Stimulated activated CD4-positive, alpha-beta T cell treated with anti-CD3 and anti-CD28 coated beads, TNF-alpha, amount 100 ng/mL, for 48 hours (primary cell): ENCODE measurements around the gene APBB1.
"Not testable (repeated sequence)": the region's sequence is repeated elsewhere in the genome, so short reads cannot be mapped to it uniquely, and the experiment has no call there.

ENCODE experiments used
- DNase-seq, 3 donors: peaks; one replicate each; pipeline ENCODE4 v3.0.0-alpha.2; 2020; ENCODE audit warnings: low read depth in 3 of 3

APBB1 gene

GRCh38 chr11:6417907-6418556 lies 862 bp downstream of the APBB1 start:
- no peak for DNase-seq

DNA sequence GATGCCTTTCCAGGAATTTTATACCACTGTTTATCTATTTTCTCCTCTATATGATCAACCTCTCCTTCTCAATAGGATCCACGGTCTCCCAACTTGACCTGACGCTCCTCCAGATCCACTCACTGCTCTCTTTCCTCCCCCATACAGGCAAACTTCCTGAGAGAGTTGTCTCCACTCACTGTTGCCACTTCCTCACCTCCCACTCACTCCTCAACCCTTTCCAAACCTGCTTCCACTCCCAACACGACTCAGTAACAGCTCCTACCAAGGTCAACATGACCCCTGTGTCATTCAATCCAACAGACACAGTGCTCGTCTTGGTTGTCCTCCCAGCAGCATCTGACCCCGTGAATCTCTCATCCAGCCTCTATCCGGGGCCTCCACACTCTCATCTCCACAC lies 3.1 kb downstream of the APBB1 start:
- no peak for DNase-seq

- no peak for DNase-seq
Observed at GRCh38 chr11:6414874-6415328, 4.0 kb downstream of the APBB1 start.

DNA sequence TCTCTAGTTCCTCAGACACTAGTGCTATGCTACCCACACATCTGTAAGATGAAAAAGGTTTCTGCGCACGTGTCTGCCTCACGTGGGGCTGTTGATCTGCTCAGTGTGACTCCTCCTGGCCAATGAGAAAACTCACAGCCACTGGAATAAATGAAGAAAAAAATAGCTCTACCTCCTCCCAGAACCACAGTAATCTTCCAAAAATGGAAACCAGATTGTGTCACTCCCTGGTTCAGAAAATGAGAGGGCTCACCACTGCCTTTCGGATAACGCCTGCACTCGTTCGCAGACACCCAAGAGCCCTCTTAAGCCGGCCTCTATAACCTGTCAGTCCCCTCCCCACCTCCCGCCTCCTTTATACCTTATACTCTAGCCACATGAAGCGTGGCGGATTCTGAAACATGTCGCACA lies 5.1 kb downstream of the APBB1 start:
- peak in 1 of 3 donors; percentile 64 for DNase-seq

- DNase-seq = no peak
Observed at GRCh38 chr11:6411594-6412031, 7.3 kb downstream of the APBB1 start.

DNA sequence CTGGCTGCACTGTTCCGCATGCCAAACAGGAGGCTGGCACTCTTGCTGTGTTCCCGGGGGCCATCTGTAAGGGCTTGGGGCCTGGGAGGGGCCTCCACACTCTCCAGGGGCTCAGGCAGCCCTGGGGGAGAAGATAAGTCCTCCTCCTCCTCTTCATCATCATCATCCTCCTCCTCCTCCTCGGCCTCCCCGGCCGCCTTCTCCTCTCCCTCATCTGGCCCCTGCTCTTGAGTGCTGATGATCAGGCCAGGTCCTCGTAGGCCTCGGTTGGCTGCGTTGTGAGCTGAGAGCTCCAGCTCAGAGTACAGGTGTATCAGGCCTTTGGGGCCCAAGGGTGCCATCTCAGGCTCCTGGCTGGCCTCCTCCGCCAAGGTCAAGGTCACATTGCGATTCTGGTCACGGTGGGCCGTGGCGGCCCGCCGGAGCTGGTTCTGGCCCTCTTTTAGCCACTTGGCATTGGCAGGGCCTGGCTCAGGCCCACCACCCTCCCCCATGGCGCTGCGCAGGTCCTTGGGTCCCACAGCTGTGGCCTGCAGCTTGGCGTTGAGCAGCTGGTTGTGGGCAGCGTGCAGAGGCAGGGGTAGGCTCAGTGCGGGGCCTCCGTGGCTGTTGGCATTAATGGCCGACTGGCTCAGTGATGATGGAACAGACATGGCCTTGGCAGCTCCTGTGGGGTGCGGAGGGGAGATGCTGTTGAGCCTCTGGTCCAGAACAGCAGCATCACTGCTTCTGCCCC lies 8.0 kb downstream of the APBB1 start:
- no peak for DNase-seq

- DNase-seq = no peak
Observed at GRCh38 chr11:6406370-6406769, 12.5 kb downstream of the APBB1 start.

DNA sequence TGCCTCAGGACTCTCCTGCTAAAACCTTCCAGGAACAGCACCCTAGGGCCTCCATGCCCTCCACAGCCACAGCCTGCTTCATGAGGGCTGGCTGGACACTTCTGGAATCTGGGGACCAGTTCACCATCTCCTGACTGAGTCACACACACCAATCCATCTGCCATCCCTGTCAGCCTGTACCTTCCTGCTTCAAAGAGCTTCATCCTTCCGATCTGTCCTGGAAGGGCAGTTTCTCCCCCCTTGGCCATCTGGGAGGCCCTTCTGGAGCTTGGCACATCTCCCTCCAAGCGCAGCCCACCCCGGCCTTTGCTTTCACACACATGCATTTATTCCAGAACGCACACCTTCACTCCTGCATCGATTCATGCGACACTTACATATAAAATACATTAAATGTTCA lies 13.0 kb downstream of the APBB1 start:
- no peak for DNase-seq

DNA sequence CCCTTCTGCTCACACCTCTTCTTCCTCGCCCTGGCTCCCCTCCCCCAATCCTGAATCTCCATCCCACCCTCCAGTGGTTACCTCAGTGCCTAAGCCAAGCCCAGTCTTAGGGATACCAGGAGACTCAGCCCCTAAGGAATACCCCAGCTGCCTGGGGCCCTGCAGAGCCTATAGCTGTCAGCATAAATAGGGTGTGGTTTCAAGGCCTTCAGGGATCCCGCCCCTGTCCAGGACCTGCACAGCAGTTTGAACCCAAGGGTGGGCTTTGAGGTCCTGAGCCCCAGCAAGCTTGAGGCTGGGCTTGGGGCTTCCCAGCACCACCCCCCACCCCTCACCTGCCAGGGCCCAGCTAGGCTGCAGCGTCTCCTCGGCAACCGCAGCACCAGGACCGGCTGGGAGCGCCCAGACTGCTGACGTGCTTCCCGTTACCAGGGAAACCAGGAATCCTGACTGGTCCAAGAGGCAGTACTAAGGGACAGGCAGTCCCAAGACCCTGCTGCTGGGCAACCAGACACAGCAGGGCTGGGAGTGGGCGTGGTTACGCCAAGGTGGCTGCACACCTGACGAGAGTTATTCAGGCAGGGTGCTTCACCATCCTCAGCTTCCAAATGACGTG lies 13.7 kb downstream of the APBB1 start:
- DNase-seq = no peak

GRCh38 chr11:6404342-6405051 lies 14.4 kb downstream of the APBB1 start:
- DNase-seq = no peak

DNA sequence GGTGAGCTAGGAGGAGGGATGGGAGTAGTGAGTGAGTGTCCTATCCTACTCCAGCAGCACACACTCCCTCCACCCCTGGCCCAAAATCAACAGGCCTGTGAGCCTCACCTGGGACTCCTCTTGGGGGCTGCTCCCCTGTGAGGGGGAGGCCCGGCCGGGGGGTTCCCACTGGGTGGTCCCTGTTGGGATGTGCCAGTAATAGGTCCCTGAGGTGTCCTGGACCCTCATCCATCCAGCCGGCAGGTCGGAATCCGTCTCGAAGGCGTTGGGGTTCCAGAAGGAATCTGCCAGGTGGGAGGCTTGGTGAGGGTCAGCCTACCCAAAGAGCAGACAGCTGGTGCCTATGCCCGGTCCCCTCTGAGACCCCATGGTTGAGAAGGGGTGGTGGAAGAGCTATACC lies 15.4 kb downstream of the APBB1 start:
- no peak for DNase-seq

DNA sequence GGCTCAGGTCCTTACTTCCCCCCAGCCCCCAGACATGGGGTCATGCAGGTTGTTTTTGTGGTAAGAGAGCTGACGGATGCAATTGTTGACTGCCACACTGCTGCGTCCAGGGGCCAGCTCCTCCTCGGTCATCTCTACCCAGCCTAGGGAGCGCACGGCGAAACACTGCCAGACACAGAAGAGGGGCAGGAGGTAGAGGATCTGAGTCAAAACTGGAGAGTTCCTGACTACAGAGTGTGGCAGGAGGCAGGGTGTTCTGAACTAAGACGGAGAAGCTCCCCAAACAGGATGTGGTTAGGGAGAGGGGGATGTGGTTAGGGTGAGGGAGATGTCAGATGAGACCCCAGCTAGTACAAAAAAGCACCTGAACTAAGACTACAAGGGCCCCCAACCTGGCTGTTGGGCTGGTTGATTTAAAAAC lies 16.3 kb downstream of the APBB1 start:
- DNase-seq = peak in 1 of 3 donors; percentile 48

GRCh38 chr11:6402061-6402470 lies 16.8 kb downstream of the APBB1 start:
- no peak for DNase-seq

GRCh38 chr11:6401464-6401863 lies 17.4 kb downstream of the APBB1 start:
- DNase-seq = no peak

DNA sequence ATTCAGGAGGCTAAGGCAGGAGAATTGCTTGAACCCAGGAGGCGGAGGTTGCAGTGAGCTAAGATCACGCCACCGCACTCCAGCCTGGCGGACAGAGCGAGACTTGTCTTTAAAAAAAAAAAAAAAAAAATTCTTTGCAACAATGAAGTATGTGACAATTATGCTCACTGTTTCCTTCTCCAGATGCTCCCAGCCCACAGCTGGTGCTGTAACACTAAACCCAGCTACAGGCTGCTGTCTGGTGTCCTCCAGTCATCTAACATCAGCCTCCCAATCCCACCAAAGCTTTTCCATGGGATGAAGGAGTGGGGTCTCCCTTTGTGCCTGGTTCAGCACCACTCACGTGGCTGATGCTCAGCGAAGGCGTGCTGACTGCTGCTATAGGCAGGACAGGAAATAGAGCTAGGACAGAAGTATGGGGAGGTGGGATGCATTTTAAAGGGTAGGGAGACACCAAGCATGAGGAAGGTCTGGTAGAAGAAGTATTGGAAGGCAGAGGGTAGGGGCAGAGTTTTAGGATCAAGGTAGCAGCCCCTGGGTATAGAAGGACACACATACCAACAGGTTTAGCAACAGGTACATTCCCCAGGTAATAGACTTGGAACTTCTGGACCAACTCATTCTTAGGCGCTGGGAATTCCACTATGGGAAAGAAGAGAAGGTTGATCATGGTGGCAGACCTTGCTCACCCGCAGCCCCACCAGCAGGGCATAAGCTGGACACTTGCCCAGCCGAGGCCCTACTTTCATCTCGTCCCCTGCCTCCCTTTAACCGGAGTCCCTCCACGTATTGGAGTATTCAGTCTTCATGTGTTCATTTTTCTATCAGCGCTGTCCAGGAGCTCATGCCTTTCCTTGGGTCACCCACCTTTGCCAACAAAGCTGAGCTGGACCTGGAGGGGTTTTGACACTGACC lies 18.2 kb downstream of the APBB1 start:
- no peak for DNase-seq

DNA sequence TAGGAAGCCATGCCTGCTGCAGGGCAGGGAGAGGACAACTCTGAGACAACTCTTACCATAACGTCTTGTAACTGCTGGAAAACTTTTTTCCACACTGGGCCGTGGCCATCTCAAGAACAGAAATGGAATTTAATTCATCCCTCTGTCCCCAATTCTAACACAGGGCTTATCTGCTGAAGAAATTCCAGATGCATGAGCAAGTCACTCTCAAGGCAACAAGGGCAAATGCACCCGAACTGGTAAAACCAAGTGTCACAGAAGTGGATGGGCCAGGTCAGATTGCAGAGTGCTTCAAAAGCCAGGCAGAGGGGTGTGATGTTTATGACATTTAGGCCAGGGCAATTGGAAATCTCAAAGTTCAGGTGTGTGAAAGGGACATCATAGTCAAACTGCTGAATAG lies 21.3 kb downstream of the APBB1 start:
- no peak for DNase-seq

GRCh38 chr11:6397156-6397555 lies 21.7 kb downstream of the APBB1 start:
- DNase-seq = no peak

- DNase-seq = no peak
Observed at GRCh38 chr11:6395470-6396060, 23.3 kb downstream of the APBB1 start.

DNA sequence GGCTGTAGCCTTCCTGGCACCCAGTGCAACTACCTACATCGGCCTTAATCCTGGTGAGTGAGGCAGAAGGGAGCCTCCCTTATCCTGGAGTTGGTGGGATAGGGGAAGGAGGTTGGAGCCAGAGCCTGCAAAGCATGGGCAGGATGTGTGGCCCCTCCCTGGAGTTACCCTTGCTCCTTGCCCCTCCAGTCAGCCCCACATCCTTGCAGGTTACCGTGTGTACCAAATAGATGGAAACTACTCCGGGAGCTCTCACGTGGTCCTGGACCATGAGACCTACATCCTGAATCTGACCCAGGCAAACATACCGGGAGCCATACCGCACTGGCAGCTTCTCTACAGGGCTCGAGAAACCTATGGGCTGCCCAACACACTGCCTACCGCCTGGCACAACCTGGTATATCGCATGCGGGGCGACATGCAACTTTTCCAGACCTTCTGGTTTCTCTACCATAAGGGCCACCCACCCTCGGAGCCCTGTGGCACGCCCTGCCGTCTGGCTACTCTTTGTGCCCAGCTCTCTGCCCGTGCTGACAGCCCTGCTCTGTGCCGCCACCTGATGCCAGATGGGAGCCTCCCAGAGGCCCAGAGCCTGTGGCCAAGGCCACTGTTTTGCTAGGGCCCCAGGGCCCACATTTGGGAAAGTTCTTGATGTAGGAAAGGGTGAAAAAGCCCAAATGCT lies 24.8 kb downstream of the APBB1 start:
- DNase-seq = no peak

DNA sequence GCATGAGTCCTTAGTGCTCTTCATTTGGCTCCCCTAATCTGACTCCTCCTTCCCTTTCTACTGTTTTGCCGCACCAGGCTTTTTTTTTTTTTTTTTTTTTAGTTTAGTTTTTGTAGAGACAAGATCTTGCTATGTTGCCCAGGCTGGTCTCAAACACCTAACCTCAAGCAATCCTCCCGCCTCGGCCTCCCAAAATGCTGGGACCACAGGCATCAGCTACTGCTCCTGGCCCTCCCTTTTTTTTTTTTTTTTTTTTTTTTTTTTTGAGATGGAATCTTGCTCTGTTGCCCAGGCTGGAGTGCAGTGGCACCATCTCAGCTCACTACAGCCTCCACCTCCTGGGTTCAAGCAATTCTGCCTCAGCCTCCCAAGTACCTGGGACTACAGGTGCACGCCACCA lies 26.6 kb downstream of the APBB1 start:
- not testable (repeated sequence) for DNase-seq
